ENCODE data around the gene DVL2.

The DVL2 gene

DNA sequence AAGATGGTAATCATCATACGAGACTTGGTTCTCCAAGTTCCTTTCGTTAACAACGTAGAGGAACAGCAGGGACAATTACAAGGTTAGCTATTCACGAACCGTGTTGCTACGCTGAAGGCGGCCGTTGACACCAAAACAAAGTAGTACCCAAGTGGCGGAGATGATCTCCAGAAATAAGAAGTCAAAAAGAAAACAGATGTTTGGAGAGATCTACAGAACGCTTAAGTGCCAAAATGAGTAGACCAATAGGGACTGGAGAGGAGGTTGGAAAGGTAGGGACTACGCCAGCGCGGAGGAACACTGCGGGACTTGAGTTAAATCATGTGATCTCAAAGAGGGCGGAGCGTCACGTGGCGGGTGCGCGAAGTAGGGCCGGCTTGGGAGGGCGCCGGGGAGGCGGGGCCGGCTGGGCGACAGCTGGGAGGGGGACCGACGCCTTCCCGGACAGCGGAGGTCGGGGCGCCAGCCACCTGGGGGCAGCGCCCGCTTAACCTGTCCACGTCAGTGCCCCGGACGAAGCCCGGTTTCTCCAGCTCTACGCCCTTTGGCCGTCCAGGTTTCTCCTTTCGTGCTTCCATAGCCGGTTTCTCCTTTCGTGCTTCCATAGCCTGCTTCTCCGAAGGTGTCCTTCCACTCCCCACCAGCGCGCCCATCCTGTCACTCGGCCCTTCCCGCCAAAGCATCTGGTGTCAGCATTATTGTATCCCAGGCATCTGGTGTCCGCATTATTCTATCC lies 8.6 kb upstream of the DVL2 start:
- Histone ChIP-seq H3K27ac (ENCODE audit: low read depth, low read length, poor library complexity, severe bottlenecking) (peak overlapping the region; percentile 80), H3K79me2 (ENCODE audit: insufficient read depth, low read length) (peaks cover 7% of the 10 kb centered on the region; the same call in 1 of the 2 replicates), H3K36me3 (ENCODE audit: insufficient read depth, low read length) (peaks cover 49% of the 10 kb centered on the region)

DNA sequence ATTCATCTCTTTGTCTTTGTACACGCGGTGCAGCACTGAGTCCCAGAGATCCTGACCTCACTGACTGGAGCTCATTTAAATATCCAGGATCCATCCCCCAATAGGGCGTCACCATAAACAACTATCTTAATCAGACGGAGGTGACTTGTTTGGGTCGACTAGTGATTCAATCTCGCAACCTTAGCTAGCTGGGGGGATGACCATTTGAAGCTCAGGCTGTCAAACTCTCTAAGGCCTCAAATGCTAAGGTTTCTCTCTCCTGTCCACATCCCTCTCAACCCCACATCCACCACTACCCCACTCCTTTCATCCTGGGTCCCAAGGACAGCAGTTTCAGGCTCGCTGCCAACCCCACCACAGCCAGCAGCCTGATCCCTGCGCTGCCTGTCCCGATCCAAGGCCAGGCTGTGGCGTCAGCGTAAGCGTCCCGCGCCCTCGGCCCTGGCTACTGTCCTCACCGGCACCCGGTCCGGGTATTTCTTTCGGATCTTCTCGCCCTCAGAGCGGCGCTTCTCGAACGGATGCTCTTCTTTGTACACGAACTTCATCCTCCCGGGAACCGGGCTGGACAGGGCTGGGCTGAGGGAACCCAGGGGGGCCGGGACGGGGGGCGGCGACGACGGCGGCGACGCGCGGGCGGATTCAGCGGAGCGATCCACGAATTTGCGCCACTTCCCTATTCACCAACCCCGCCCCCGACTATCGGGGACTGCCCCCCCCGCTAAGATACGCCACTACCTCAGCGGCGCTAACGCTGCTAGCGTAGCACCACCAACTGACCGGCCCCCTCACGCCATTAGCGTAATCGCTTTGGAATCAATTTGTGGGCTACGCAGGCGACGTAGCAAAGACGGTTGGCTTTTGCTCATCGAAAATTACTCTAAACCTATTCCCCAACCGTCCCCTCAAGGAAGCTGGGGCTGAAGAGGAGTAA lies 7.7 kb upstream of the DVL2 start, which contains the start of gene GABARAP:
Gene GABARAP, minus strand, starts transcription at position 667 of the 934 bp plus-strand sequence. Its CDS starts 119 bp downstream, at position 548.
- H3K9me2 ChIP-seq (ENCODE audit: low read depth, low read length) = no peaks in the 10 kb centered on the region
- H3F3A ChIP-seq (ENCODE audit: insufficient read depth, low read length) = 0 out of 2 replicates have a peak, but pooled peaks cover 10% of the 10 kb centered on the region
- no peaks in the 10 kb centered on the region for H4K20me1 ChIP-seq (ENCODE audit: insufficient read depth, low read length)
- peaks cover 32% of the 10 kb centered on the region for H3K4me1 ChIP-seq (ENCODE audit: insufficient read depth, low read length, severe bottlenecking)
- peak within 1 kb of the TSS; percentile 98 for H3K9ac ChIP-seq (ENCODE audit: low read length)
- no peaks in the 10 kb centered on the region for H3K27me3 ChIP-seq (ENCODE audit: insufficient read depth, low read length)
- no peaks in the 10 kb centered on the region for H3K9me3 ChIP-seq (ENCODE audit: low read length)
- H3K27ac ChIP-seq (ENCODE audit: low read depth, low read length, poor library complexity, severe bottlenecking) = peak within 1 kb of the TSS; percentile 80
- peak within 1 kb of the TSS; percentile 94 for H3K4me2 ChIP-seq (ENCODE audit: low read length)
- peak within 1 kb of the TSS; percentile 98 for H3K4me3 ChIP-seq (ENCODE audit: low read depth, low read length, poor library complexity, severe bottlenecking)
- H3K79me2 ChIP-seq (ENCODE audit: insufficient read depth, low read length) = peaks cover 7% of the 10 kb centered on the region; the same call in 1 of the 2 replicates
- no peak within 1 kb of the TSS for H2AFZ ChIP-seq (ENCODE audit: low read length)
- TF ChIP-seq, protein P1, sequence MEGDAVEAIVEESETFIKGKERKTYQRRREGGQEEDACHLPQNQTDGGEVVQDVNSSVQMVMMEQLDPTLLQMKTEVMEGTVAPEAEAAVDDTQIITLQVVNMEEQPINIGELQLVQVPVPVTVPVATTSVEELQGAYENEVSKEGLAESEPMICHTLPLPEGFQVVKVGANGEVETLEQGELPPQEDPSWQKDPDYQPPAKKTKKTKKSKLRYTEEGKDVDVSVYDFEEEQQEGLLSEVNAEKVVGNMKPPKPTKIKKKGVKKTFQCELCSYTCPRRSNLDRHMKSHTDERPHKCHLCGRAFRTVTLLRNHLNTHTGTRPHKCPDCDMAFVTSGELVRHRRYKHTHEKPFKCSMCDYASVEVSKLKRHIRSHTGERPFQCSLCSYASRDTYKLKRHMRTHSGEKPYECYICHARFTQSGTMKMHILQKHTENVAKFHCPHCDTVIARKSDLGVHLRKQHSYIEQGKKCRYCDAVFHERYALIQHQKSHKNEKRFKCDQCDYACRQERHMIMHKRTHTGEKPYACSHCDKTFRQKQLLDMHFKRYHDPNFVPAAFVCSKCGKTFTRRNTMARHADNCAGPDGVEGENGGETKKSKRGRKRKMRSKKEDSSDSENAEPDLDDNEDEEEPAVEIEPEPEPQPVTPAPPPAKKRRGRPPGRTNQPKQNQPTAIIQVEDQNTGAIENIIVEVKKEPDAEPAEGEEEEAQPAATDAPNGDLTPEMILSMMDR (IDR thresholded peaks at IDR 0.05; ENCODE audit: low read length) = no peak
- no peak for TF ChIP-seq EZH2 (IDR thresholded peaks at IDR 0.05; ENCODE audit: borderline replicate concordance, low read length)
- H3K36me3 ChIP-seq (ENCODE audit: insufficient read depth, low read length) = peaks cover 52% of the 10 kb centered on the region

More for the DNA sequence above, 8.6 kb upstream of the DVL2 start:
- Histone ChIP-seq H3K4me3 (ENCODE audit: low read depth, low read length, poor library complexity, severe bottlenecking) (peak overlapping the region; percentile 98), H3K4me1 (ENCODE audit: insufficient read depth, low read length, severe bottlenecking) (peaks cover 26% of the 10 kb centered on the region), H3K9me2 (ENCODE audit: low read depth, low read length) (no peaks in the 10 kb centered on the region), H3K9me3 (ENCODE audit: low read length) (no peaks in the 10 kb centered on the region), H3K27me3 (ENCODE audit: insufficient read depth, low read length) (no peaks in the 10 kb centered on the region), H3K4me2 (ENCODE audit: low read length) (peak overlapping the region; percentile 94), H4K20me1 (ENCODE audit: insufficient read depth, low read length) (no peaks in the 10 kb centered on the region), H2AFZ (ENCODE audit: low read length) (no peak overlapping the region), H3F3A (ENCODE audit: insufficient read depth, low read length) (0 out of 2 replicates have a peak, but pooled peaks cover 10% of the 10 kb centered on the region), H3K9ac (ENCODE audit: low read length) (peak overlapping the region; percentile 98)
- TF ChIP-seq, protein P1 (IDR thresholded peaks at IDR 0.05; ENCODE audit: low read length) = no peak; the same call in 1 of the 2 replicates
- TF ChIP-seq EZH2 (IDR thresholded peaks at IDR 0.05; ENCODE audit: borderline replicate concordance, low read length) = no peak

DNA sequence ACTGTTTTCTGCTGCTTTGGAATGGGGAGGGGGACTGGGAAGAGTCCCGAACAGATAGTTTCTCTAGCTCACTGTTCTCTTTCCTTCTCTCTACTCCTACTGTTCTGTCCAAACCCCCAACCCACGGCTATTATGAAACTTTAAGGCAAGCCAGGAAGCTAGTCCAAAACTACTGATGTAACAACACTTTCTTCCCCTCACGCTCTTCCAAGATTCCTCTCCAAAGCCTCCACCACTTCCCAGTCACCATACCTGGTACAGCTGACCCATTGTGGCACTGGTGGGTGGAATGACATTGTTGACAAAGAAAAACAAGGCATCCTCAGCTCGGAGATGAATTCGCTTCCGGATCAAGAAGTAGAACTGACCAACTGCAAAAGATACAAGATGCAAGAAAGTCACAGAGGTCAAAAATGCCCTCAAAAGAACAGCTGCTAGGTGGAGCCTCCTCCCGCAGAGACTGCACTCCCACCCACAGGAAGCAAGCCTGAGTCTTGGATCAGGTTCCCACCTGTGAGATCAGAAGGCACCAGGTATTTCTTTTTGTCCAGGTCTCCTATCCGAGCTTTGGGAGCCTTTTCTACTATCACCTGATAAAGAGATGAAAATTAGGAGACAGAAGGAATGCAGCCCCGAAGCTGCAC lies 6.9 kb upstream of the DVL2 start:
- H3K4me2 ChIP-seq (ENCODE audit: low read length) = peak overlapping the region; percentile 94
- peaks cover 39% of the 10 kb centered on the region for H3K4me1 ChIP-seq (ENCODE audit: insufficient read depth, low read length, severe bottlenecking)
- no peaks in the 10 kb centered on the region for H3K9me3 ChIP-seq (ENCODE audit: low read length)
- H3K27ac ChIP-seq (ENCODE audit: low read depth, low read length, poor library complexity, severe bottlenecking) = peak overlapping the region; percentile 80
- TF ChIP-seq EZH2 (IDR thresholded peaks at IDR 0.05; ENCODE audit: borderline replicate concordance, low read length) = no peak
- TF ChIP-seq, protein P1 (IDR thresholded peaks at IDR 0.05; ENCODE audit: low read length) = no peak
- no peaks in the 10 kb centered on the region for H4K20me1 ChIP-seq (ENCODE audit: insufficient read depth, low read length)
- peaks cover 52% of the 10 kb centered on the region for H3K36me3 ChIP-seq (ENCODE audit: insufficient read depth, low read length)
- peak overlapping the region; percentile 98 for H3K9ac ChIP-seq (ENCODE audit: low read length)
- H3F3A ChIP-seq (ENCODE audit: insufficient read depth, low read length) = 0 out of 2 replicates have a peak, but pooled peaks cover 10% of the 10 kb centered on the region
- peak overlapping the region; percentile 98 for H3K4me3 ChIP-seq (ENCODE audit: low read depth, low read length, poor library complexity, severe bottlenecking)
- H3K27me3 ChIP-seq (ENCODE audit: insufficient read depth, low read length) = no peaks in the 10 kb centered on the region
- H2AFZ ChIP-seq (ENCODE audit: low read length) = no peak overlapping the region
- peaks cover 7% of the 10 kb centered on the region; the same call in 1 of the 2 replicates for H3K79me2 ChIP-seq (ENCODE audit: insufficient read depth, low read length)
- no peaks in the 10 kb centered on the region for H3K9me2 ChIP-seq (ENCODE audit: low read depth, low read length)

Data from OCI-LY1 (cell line).